HFFc6 (cell line): ENCODE results near the gene HAPLN2. TPM values are rescaled to one million over a fixed set of nuclear protein-coding genes. Genes with fewer than 3 reads are reported as not detected.
A peak's percentile ranks its signal among the peaks of the same experiment; 100 is the strongest.

ENCODE experiments used
- DNase-seq: peaks from one replicate; pipeline ENCODE4 v3.0.0-alpha.2; 2018
- H3K27ac Mint-ChIP-seq: 2 replicates; pipeline ENCODE4 v1.8.0; 2020; ENCODE audit warnings: mild to moderate bottlenecking, mixed read lengths
- H3K27me3 Mint-ChIP-seq: 2 replicates; pipeline ENCODE4 v1.8.0; 2021; ENCODE audit warnings: mild to moderate bottlenecking, moderate library complexity, mixed read lengths; ENCODE audit not compliant: insufficient read depth
- H3K36me3 Mint-ChIP-seq: 2 replicates; pipeline ENCODE4 v1.8.0; 2021; ENCODE audit warnings: low read depth, mixed read lengths
- H3K4me1 Mint-ChIP-seq: 2 replicates; pipeline ENCODE4 v1.8.0; 2020; ENCODE audit warnings: low read depth, mixed read lengths
- H3K4me3 Mint-ChIP-seq: 2 replicates; pipeline ENCODE4 v1.8.0; 2020; ENCODE audit warnings: mild to moderate bottlenecking, moderate library complexity, mixed read lengths
- H3K9me3 Mint-ChIP-seq: 2 replicates; pipeline ENCODE4 v1.8.0; 2020; ENCODE audit warnings: mild to moderate bottlenecking, mixed read lengths
- total RNA-seq, 6 experiments: library from RNA; stranded (reverse); fragmentation: NEBNext Ultra II Directional; extraction: Animal tissue kit (Norgen Biotek cat#: 25700); gene quantifications; 2 replicates in 1 of 6; 3 replicates in 5 of 6; pipeline ENCODE4 v1.2.3, GENCODE V29; 2021
- TF ChIP-seq, protein P1 (sequence below): fragments of 200-600 bp; sonication (generic); IDR thresholded peaks from 2 replicates; pipeline ENCODE4 v1.5.0; 2021; ENCODE audit warnings: antibody characterized with exemption, mild to moderate bottlenecking

HAPLN2 gene
- total RNA-seq, 6 experiments from 2014 or later = not detected

DNA sequence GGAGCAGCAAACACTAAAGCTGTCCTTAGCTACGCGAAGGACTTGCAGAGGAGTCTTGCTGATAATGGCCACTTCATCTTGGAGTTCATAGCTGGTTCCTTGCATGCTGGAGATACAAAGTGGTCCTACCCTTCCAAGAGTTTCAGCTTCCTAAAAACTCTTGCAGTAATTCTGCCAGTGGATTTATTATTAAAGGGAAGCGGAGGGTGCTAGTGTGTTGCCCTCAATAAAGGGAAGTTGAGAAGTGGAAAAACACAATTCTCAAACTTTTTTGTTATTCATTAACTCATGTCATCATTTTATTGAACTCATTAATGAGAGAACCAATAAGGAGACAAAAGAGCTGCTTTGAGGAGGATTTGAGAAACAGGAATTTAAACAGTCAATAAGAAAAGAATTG, 6.5 kb upstream of the HAPLN2 start:
- Mint-ChIP-seq H3K36me3 (no peaks in the 10 kb centered on the region), H3K4me1 (peaks cover 22% of the 10 kb centered on the region), H3K27me3 (peaks cover 36% of the 10 kb centered on the region), H3K9me3 (no peaks in the 10 kb centered on the region), H3K27ac (no peak overlapping the region), H3K4me3 (no peak overlapping the region)
- TF ChIP-seq, protein P1, sequence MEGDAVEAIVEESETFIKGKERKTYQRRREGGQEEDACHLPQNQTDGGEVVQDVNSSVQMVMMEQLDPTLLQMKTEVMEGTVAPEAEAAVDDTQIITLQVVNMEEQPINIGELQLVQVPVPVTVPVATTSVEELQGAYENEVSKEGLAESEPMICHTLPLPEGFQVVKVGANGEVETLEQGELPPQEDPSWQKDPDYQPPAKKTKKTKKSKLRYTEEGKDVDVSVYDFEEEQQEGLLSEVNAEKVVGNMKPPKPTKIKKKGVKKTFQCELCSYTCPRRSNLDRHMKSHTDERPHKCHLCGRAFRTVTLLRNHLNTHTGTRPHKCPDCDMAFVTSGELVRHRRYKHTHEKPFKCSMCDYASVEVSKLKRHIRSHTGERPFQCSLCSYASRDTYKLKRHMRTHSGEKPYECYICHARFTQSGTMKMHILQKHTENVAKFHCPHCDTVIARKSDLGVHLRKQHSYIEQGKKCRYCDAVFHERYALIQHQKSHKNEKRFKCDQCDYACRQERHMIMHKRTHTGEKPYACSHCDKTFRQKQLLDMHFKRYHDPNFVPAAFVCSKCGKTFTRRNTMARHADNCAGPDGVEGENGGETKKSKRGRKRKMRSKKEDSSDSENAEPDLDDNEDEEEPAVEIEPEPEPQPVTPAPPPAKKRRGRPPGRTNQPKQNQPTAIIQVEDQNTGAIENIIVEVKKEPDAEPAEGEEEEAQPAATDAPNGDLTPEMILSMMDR = no peak
- DNase-seq = no peak

DNA sequence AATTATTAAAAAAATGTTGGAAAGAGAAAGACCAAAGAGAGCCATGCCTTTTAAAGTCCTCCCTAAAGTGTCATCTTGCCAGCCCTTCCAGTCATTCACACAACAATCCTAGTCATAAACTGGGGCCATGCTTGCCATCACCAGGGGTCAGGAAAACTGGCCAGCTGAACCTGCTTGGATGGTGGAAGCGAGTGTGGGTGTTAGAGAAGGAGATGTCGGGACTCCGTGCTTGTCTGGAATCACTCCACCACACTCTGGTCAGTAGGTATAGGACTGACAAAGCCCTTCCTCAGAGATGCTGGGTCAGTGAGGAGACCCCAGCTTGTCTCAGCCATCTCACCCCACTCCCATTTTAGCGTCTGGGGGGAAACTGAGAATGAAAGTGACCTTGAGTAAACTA, 3.3 kb upstream of the HAPLN2 start:
- Mint-ChIP-seq H3K27ac (no peak overlapping the region), H3K9me3 (no peaks in the 10 kb centered on the region), H3K36me3 (no peaks in the 10 kb centered on the region), H3K27me3 (peaks cover 42% of the 10 kb centered on the region), H3K4me1 (peaks cover 10% of the 10 kb centered on the region), H3K4me3 (peak overlapping the region; percentile 7)
- TF ChIP-seq, protein P1 = no peak
- no peak for DNase-seq

DNA sequence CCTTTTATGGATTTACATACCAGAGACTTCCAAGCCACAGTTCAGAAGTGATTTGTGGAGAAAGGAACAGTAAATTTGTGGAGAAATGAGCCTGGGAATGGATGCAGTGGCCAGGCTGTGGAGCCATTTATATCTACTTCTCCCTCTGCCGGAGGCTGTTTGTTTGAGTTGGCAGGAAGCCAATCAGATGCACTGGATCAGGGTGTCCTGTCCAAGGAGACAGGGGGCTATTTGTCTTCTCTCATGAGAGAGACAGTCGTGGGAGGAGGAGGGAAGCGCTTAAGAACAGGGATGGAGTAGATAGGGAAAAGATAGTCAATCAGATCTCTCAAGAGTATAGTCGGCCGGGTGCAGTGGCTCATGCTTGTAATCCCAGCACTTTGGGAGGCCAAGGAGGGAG, 2.8 kb upstream of the HAPLN2 start:
- Mint-ChIP-seq H3K27me3 (peaks cover 42% of the 10 kb centered on the region), H3K9me3 (no peaks in the 10 kb centered on the region), H3K4me3 (peak overlapping the region; percentile 7), H3K27ac (no peak overlapping the region), H3K36me3 (no peaks in the 10 kb centered on the region), H3K4me1 (peaks cover 10% of the 10 kb centered on the region)
- peak; percentile 62 for DNase-seq
- TF ChIP-seq, protein P1 = peak; percentile 30; the same call in 1 of the 2 replicates

DNA sequence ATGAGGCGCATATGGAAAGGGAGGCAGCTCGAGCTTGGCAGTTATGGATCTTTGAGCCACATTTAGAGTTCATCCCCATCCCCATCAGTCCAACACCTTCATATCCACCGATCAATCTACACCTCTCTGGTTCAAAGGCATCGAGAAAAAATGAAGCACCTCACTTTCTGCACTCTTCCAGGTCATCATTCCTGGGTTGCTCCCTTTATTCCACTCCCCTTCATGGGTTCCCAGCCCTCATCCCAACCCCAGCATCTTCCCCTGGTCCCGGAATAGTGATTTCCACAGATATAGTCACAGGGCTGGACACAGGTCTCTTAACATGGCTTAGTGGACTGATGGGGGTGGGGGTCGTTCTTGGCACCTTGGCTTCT, 354 bp downstream of the HAPLN2 start:
- Mint-ChIP-seq H3K4me1 (peaks cover 10% of the 10 kb centered on the region), H3K4me3 (no peak overlapping the region), H3K9me3 (no peaks in the 10 kb centered on the region), H3K36me3 (no peaks in the 10 kb centered on the region), H3K27ac (no peak overlapping the region), H3K27me3 (peaks cover 49% of the 10 kb centered on the region)
- TF ChIP-seq, protein P1 = no peak
- no peak for DNase-seq

DNA sequence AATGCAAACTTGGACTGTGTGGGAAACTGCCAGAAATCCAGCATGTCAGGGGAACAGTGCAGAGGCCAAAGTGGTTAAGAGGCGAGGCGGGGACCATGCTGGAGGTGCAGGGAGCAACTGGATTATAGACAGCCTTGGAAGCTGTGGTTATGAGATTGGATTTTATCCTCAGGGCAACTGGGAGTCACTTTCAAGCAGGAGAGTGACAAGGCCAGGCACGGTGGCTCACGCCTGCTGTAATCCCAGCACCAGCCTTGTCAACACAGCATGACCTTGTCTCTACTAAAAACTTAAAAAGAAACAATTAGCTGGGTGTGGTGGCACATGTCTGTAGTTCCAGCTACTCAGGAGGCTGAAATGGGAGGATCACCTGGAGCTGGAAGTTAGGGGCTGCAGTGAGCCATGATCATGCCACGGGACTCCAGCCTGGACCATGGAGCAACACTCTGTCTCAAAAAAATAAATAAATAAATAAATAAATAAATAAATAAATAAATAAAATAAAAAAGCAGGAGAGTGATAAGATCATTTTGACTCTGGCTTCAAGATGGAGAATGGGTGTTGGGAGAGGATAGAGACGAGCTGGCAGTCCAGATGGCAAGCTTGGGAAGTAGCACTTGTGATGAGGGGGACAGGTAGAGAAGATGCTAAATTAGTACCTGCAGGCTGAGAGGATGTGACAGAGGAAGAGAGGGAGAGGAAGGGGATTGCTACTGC, 3.5 kb downstream of the HAPLN2 start:
- Mint-ChIP-seq H3K27me3 (peaks cover 53% of the 10 kb centered on the region), H3K9me3 (no peaks in the 10 kb centered on the region), H3K27ac (no peak overlapping the region), H3K36me3 (no peaks in the 10 kb centered on the region), H3K4me3 (no peak overlapping the region), H3K4me1 (peaks cover 6% of the 10 kb centered on the region)
- TF ChIP-seq, protein P1 = no peak
- no peak for DNase-seq
